MCF 10A (cell line): ENCODE data around the gene KCNJ1. TPM values are rescaled to one million over a fixed set of nuclear protein-coding genes. Genes with fewer than 3 reads are reported as not detected.

Experiments used
- BruUV-seq: library from RNA; stranded (reverse); fragments of 400-500 nt; replicated peaks from 2 replicates; lab custom pipeline; 2021; lab: Mats Ljungman, UMichigan
- CTCF ChIA-PET: fragments of 300-600 bp; sonication (Branson Sonifier 250); formaldehyde crosslinking; extraction: SDS; loops from one replicate; lab custom pipeline; 2021; ENCODE audit warnings: antibody characterized with exemption, inconsistent platforms; lab: Yijun Ruan, JAX
- POLR2A ChIA-PET: fragments of 300-600, 350-650 bp; sonication (Branson Sonifier 250); formaldehyde crosslinking; extraction: SDS; loops from one replicate; lab custom pipeline; 2020; ENCODE audit warnings: antibody characterized with exemption, inconsistent platforms; lab: Yijun Ruan, JAX
- DNase-seq: peaks from one replicate; pipeline ENCODE4 v3.0.0-alpha.2; 2018; ENCODE audit not compliant: unreplicated experiment
- H3K27ac Mint-ChIP-seq: one replicate; pipeline ENCODE4 v1.8.0; 2022; ENCODE audit warnings: mild to moderate bottlenecking, low read depth, mixed read lengths; ENCODE audit not compliant: unreplicated experiment
- H3K27me3 Mint-ChIP-seq: one replicate; pipeline ENCODE4 v1.8.0; 2022; ENCODE audit warnings: mixed read lengths; ENCODE audit not compliant: insufficient read depth, unreplicated experiment
- H3K36me3 Mint-ChIP-seq: one replicate; pipeline ENCODE4 v1.8.0; 2022; ENCODE audit warnings: mild to moderate bottlenecking, moderate library complexity, mixed read lengths; ENCODE audit not compliant: insufficient read depth, unreplicated experiment
- H3K4me1 Mint-ChIP-seq: one replicate; pipeline ENCODE4 v1.8.0; 2022; ENCODE audit warnings: mixed read lengths; ENCODE audit not compliant: insufficient read depth, unreplicated experiment
- H3K4me3 Mint-ChIP-seq: one replicate; pipeline ENCODE4 v1.8.0; 2022; ENCODE audit warnings: mild to moderate bottlenecking, moderate library complexity, mixed read lengths; ENCODE audit not compliant: unreplicated experiment
- H3K9me3 Mint-ChIP-seq: one replicate; pipeline ENCODE4 v1.8.0; 2022; ENCODE audit warnings: mixed read lengths; ENCODE audit not compliant: unreplicated experiment
- CTCF ChIP-seq: fragments of 200-600 bp; IDR thresholded peaks from one replicate; pipeline ENCODE4 v1.8.0; 2022; ENCODE audit warnings: antibody characterized with exemption, mild to moderate bottlenecking; ENCODE audit not compliant: unreplicated experiment
- intact Hi-C: fragments of 100-400 bp; cut with micrococcal nuclease; formaldehyde crosslinking; loops from 2 replicates; pipeline ENCODE4 v1.14.1; 2022
- total RNA-seq: library from RNA; stranded (reverse); gene quantifications from 2 replicates; pipeline ENCODE4 v1.2.3, GENCODE V29; 2022

KCNJ1 gene
- total RNA-seq, 1 experiment from 2014 or later: not detected

GRCh38 chr11:128904656-128905344 is 37.7 kb upstream of the KCNJ1 start:
- DNase-seq: peak; percentile 71
- ChIA-PET CTCF (interaction anchor here (0.8 to 4.6 kb wide), 3 partner anchors 12 to 55 kb away, joined by 3 to 54 read pairs (median 4); no protein-coding TSS in a partner anchor), POLR2A (interaction anchor here (0.6 to 2.4 kb wide), 6 partner anchors 12 to 291 kb away, joined by 3 to 9 read pairs (median 4); no protein-coding TSS in a partner anchor)
- peaks cover 47% of the 10 kb centered on the region for H3K4me1 Mint-ChIP-seq
- no peaks in the 10 kb centered on the region for H3K9me3 Mint-ChIP-seq
- H3K27me3 Mint-ChIP-seq: no peaks in the 10 kb centered on the region
- no TSS peak for BruUV-seq
- H3K27ac Mint-ChIP-seq: peak overlapping the region; percentile 57
- H3K4me3 Mint-ChIP-seq: peak overlapping the region; percentile 72
- no peaks in the 10 kb centered on the region for H3K36me3 Mint-ChIP-seq
- intact Hi-C loops: no loop called here
- no peak for TF ChIP-seq CTCF

GRCh38 chr11:128904303-128904655 is 37.2 kb upstream of the KCNJ1 start:
- TF ChIP-seq CTCF: no peak
- DNase-seq: no peak
- Mint-ChIP-seq H3K9me3 (no peaks in the 10 kb centered on the region), H3K27ac (no peak overlapping the region), H3K4me1 (peaks cover 42% of the 10 kb centered on the region), H3K27me3 (no peaks in the 10 kb centered on the region), H3K4me3 (peak overlapping the region; percentile 72), H3K36me3 (no peaks in the 10 kb centered on the region)
- POLR2A ChIA-PET: interaction anchor here (0.6 to 2.4 kb wide), 7 partner anchors 11 to 291 kb away, joined by 3 to 9 read pairs (median 3); no protein-coding TSS in a partner anchor
- BruUV-seq: no TSS peak
- intact Hi-C loops: no loop called here
- CTCF ChIA-PET: interaction anchor here (0.8 to 4.6 kb wide), 3 partner anchors 11 to 56 kb away, joined by 3 to 54 read pairs (median 4); no protein-coding TSS in a partner anchor

- no peaks in the 10 kb centered on the region for H3K9me3 Mint-ChIP-seq
- BruUV-seq: no TSS peak
- peaks cover 42% of the 10 kb centered on the region for H3K4me1 Mint-ChIP-seq
- intact Hi-C loops: no loop called here
- TF ChIP-seq CTCF: no peak
- no peaks in the 10 kb centered on the region for H3K27me3 Mint-ChIP-seq
- peak; percentile 33 for DNase-seq
- CTCF ChIA-PET: interaction anchor here (1.0 to 4.6 kb wide), 4 partner anchors 11 to 53 kb away, joined by 3 to 54 read pairs (median 4); no protein-coding TSS in a partner anchor
- POLR2A ChIA-PET: interaction anchor here (0.8 to 2.4 kb wide), 4 partner anchors 11 to 53 kb away, joined by 3 to 9 read pairs (median 4); no protein-coding TSS in a partner anchor
- H3K36me3 Mint-ChIP-seq: no peaks in the 10 kb centered on the region
- H3K27ac Mint-ChIP-seq: no peak overlapping the region
- H3K4me3 Mint-ChIP-seq: no peak overlapping the region
These were observed 36.4 kb upstream of the KCNJ1 start for GRCh38 chr11:128903248-128904061.
